HG03097 (cell line): Measurements from ENCODE around the gene POLR1E.
"Not testable (repeated sequence)": the region's sequence is repeated elsewhere in the genome, so short reads cannot be mapped to it uniquely, and the experiment has no call there.

Source experiments
- ATAC-seq: cut with Tn5 transposase; IDR thresholded peaks from one replicate; pipeline ENCODE4 v1.9.1; 2021; ENCODE audit not compliant: unreplicated experiment, low FRiP score

The POLR1E gene

DNA sequence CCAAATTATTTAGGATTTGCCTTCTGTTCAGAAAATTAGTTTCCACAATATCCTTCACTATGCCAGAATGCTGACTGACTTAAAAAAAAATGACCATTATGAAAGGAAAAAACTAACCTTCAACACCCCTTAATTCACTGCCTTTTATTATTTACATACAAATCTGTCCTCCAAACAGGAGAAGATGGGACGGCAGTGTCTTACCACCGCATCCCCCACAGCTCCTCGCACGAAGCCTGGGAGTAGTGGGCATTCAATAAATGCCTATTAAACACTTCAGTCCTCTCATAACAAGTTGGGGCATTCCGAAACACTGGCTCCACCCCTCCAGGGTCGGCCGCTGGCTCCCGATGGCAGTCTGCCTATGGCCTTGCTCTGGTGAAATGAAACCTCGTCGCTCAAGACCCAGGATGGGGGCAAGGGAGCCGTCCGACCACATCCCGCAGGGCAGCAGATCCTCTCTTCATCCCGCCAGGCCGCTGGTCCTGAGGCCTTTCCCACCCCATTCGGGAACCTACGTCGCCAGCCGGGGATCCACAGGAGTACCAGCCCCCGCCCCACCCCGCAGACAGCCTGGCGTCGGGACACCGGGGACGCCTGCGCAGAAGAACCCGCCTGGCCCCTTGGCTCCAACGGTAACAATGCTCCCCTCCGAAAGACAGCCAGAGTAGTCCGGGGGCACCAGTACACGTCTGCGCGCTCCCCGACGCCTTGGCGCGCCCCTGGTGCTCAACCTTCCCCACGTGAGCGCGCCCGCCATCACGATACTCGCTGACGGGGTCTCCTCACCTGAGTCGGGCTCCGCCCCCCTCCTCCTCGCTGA lies 21.1 kb upstream of the POLR1E start:
- peak; percentile 31 for ATAC-seq

DNA sequence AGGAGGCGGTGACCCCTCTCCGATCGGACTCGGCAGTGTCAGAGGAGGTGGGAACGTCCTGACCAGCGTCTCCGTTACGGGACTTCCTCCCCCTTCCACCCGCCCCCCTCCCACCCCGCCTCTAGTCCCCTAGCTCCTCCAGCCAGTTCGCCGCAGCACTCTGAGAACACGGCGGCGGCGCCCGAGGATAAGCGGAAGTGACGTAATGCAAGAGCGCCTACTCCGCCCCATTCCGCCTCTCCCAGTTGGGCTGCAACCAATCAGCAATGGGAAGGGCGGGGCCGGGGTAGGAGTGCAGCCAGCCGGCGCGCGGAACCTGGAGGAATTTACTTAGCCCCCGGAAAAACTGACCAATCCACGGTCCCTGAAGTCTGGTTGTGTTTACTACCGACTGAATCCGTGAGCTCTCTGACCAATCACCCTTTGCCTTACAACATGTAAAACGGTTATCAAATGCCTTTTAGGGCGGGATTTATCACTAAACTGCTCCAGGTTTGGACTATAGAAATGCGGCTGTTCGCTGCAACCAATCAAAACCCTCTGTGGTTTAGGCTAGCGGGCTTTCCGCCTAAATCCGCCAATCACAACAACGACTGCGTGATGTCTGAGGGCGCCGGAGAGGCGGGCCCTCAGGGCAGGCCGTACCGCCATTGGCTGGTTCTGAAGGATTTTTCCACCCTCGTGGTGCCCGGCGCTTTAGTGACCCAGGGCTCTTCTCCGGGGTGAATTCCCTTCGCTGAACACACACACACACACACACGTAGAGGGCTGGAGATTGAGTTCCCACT lies 20.3 kb upstream of the POLR1E start, which contains the start of gene ZBTB5:
TSS of gene ZBTB5 (minus strand) at position 202 of the 788 bp plus-strand sequence. CDS start 22,899 bp downstream, outside the sequence.
- ATAC-seq: peak; percentile 75

DNA sequence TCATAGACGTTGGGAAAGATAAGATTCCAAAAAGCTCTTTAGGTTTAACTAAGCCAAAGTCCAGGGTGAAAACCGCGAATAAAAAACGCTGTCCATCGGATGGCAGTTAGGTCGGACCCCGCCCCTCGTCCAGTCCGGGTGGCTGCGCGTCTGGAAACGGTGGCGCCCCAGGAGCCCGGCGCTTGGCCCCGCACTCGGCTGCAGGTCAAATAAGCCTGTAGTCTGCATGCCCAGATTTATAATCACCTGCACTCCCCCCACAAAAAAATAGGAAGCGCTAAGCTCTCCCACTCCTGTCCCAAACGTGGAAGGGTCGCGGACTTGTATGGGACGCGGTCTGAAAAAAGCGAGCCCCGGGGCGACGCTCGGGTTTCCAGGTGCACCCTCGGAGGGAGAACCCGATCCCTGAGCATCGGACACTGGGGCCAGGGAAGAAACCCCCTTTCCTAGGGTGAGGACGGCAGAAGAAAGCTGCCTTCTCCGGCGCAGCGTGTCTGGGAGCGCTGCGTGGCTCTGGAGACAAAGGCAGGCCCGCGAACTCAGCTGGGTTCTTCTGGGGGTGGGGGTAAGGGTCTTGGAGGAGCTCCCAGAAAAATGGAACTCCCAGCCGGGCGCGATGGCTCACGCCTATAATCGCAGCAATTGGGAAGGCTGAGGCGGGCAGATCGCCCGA lies 19.6 kb upstream of the POLR1E start:
- ATAC-seq: peak; percentile 5

DNA sequence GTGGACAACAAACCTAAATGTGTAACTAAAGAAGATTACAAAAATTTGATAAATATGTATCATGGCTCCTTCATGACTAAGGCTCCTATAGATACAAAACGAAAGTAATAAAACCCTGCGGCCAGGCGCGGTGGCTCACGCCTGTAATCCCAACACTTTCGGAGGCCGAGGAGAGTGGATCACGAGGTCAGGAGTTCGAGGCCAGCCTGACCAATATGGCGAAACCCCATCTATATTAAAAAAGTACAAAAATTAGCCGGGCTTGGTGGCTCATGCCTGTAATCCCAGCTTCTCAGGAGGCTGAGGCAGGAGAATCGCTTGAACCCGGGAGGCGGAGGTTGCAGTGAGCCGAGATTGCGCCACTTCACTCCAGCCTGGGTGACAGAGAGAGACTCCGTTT lies 18.2 kb upstream of the POLR1E start:
- ATAC-seq: not testable (repeated sequence)

DNA sequence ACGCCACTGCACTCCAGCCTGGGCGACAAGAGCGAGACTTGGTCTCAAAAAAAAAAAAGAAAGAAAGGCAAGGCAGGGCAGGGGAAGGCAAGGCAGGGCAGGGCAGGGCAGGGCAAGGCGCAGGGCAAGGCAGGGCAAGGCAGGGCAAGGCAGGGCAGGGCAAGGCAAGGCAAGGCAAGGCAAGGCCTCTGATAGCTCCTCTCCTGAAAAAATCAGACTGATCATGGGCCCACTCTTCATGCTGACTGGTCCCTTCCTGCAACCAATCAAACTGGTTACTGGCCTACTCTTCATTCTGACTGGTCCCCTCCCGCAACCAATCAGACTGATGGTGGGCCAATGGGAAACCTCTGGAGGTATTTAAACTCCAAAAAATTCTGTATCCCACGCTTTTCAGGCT lies 17.1 kb upstream of the POLR1E start:
- ATAC-seq: no peak

DNA sequence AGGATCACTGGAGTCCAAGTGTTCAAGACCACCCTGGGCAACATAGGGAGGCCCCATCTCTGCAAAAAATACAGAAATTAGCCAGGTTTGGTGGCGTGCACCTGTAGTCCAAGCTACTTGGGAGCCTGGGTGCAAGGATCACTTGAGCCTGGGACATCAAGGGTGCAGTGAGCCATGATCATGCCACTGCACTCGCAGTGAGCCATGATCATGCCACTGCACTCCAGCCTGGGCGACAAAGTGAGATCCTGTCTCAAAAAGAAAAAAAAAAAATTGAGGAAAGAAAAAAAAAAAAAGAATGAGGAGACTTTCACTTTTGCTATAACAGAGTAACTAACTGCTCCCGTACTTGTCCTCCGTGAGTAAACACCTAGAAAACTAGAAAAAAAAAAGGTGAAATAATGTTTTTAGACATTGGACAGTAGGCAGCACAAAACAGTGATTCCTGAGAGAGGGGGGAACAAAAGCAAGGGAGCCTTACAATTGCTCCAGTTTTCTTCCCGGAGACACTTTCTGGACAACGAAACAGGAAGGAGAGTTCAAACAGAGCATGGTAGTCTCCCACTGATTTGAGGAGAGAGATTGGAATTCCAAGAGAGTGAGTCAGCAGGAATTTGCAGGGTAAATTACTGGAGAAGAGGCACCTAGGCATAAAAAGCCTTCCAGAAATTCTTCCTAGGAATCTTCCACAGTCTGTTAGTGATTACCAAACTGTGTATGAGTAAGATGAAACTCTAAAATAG lies 13.6 kb upstream of the POLR1E start:
- ATAC-seq: no peak

DNA sequence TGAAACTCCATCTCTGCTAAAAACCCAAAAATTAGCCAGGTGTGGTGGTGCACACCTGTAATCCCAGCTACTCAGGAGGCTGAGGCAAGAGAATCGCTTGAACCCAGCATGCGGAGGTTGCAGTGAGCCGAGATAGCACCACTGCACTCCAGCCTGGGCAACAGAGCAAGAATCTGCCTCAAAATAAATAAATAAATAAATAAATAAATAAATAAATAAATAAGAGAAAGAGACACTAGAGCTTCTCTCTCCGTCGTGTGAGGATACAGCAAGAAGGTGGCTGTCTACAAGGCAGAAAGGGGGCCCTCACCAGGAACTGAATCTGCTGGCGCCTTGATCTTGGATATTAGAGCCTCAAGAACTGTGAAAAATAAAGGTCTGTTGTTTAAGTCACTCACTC lies 11.8 kb upstream of the POLR1E start:
- ATAC-seq: not testable (repeated sequence)

DNA sequence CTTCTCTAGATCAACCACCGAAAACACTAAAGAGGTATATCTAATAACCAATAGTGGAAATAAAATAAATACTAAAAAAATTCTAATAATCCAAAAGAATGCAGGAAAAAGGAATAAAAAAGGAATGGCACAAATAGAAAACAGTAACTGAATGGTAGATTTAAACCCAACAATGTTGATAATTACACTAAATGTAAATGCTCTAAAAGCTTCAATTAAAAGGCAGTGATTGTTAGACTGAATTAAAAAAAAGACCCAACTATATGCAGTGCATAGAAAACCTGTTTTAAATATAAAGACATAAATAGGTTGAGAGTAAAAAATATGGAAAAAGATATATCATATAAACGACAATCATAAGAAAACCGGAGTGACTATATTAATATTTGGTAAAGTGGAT lies 11.3 kb upstream of the POLR1E start:
- no peak for ATAC-seq

DNA sequence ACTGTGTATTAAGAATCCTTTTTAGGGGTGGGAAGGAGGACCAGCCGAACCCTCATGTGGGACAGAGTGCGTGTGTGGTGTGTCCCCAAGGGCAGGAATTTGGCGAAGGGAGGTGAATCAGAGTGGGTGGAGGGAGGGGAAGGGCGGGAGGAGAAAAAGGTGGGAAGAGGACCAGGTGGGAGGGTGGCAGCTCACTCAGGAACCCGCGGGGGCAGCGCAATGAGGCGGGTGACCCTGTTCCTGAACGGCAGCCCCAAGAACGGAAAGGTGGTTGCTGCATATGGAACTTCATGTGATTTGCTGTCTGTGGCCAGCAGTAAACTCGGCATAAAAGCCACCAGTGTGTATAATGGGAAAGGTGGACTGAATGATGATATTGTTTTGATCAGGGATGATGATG lies 8.8 kb upstream of the POLR1E start:
- ATAC-seq: no peak

DNA sequence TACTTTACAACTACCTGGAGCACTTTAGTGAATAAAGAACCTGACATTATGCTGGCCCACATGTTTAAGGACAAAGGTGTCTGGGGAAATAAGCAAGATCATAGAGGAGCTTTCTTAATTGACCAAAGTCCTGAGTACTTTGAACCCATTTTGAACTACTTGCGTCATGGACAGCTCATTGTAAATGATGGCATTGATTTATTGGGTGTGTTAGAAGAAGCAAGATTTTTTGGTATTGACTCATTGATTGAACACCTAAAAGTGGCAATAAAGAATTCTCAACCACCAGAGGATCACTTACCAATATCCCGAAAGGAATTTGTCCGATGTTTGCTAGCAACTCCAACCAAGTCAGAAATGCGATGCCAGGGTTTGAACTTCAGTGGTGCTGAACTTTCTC lies 8.3 kb upstream of the POLR1E start:
- not testable (repeated sequence) for ATAC-seq

DNA sequence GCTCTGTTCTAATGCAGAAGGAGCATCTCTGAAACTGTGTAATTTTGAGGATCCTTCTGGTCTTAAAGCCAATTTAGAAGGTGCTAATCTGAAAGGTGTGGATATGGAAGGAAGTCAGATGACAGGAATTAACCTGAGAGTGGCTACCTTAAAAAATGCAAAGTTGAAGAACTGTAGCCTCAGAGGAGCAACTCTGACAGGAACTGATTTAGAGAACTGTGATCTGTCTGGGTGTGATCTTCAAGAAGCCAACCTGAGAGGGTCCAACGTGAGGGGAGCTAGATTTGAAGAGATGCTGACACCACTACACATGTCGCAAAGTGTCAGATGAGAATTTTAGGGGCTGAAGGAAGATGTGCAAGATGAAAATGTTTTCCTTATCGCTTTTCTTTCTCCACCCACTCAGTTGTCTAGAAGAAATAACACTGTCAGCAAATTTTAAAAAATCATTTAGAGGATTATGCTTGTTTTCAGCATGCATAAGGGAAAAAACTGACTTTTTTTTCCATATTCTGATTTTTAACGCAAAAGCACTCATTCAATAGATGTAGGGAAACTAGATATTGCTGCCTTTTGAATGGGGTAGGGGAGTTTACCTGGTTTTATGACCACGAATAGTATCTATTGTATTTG lies 7.6 kb upstream of the POLR1E start:
- ATAC-seq: not testable (repeated sequence)

DNA sequence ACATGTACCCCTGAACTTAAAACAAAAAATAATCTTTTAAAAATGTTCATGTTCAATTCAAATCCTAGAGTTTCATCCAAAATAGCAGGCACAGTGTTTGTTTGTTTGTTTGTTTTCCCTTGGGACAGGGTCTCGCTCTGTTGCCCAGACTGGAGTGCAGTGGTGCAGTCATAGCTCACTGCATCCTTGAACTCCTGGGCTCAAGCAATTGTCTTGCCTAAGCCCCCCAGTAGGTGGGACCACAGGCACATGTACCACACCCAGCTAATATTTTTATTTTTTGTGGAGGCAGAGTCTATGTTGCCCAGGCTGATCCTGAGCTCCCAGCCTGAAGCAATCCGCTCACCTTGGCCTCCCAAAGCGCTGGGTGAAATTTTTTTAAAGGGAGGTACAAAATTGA lies 5.0 kb upstream of the POLR1E start:
- ATAC-seq: no peak

DNA sequence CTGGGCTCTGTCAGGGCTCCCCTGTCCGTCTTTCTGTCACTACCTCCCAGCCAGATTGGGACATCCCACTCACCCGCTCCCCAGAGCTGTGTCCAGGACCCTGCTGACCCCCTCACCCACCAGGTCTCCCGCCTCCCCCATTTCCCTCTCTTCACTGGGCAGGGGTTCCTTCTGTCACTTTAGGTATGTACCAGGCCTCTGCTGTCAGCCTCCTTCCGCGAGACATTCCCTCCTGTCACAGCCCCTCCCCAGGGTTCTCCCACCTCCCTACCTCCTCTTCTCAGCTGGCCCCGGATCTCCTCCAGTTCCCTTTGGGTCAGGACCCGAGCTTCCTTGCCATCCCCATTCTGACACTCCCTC lies 488 bp downstream of the POLR1E start:
- no peak for ATAC-seq

DNA sequence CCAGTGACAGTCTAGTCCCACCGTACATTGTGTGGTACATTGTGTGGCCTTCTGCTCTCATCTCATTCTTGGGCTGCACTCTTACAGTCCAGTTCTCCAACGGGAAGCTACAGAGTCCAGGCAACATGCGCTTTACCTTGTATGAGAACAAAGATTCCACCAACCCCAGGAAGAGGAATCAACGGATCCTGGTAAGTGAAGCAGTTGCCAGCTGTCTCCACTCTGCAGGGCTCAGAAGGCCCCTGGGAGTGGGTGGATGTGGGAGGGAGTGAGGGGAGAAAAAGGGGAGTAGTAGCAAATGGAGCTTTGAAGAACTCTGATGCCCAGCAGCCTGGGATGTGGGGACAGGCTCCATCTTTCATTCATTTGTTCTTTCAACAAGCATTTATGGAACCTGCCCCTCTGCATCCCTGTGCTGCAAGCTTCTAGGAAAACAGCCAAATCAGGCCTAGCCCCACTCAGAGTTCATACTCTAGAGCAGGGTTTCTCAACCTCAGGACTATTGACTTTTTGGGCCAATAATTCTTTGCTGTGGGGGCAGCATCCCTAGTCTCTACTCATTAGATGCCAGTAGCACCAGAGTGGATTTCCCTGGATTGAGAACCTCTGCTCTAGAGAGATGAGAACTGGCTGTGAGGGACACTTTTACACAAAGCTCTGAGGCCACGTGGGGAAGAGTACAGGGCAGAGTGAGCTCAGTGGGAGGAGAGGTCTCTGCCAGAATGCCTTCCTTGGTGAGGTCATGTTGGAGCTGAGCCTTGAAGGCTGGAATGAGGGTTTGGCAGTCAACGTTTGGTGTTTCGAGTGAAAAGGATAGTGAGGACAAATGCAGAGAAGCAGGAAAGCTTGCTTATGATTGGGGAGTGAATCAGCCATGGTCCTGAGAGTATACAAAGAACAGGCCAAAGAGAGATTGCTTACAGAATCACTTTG lies 1.1 kb downstream of the POLR1E start:
- ATAC-seq: no peak

DNA sequence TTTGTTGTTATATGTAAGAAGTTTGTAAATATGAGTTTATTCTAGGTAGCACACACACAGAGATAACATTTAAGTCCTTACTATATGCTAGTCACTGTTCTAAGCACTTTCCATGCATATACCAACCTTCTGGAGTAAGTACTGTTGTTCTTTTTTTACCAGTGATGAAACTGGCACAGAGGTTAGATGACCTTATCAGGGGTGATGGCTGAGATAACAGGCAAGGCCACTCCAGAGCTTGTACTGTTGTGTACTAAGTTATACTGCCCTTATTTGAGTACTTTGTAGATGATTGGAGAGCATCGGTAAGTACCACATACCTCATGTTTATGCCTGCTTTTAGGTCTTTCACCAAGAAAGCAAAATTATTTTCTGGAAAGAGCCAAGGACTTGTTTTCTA lies 6.2 kb downstream of the POLR1E start:
- ATAC-seq: no peak

DNA sequence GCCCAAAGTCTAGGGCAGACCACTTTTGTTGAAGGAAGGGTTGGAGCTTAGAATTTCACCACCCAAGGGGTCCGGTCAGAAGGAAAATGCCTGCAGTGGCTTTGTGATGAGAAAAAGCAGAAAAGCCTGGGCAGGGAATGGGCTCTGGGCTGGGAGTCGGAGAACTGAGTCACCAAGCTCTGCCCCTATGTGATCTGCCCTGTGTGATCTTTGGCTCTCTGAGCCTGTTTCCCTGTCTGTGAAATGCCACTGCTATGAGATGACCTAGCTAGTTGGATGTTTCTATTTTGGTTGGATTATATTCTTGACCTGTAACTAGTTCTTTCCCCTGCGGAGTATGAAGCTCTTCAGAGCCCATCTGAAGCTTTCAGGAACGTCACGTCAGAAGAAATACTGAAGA lies 9.8 kb downstream of the POLR1E start:
- no peak for ATAC-seq

DNA sequence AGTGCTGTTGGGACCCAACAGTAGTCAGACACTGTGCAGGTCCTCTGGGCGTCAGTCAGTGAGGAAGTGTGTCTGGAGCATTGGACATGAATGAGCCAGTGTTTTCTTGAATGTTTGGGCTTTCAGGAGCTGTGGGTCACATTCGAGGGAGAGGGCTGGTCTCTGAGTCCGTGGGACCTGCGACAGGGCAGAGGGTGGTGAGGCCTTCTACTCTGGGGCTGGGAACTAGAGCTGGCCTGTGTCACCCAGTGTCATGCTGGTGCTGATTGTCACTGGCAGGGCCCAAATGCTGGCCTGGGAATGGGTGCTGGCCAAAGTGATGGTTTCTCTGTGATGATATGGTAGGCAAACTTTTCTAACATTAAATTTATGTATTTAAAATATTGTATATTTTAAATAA lies 10.3 kb downstream of the POLR1E start:
- ATAC-seq: no peak

DNA sequence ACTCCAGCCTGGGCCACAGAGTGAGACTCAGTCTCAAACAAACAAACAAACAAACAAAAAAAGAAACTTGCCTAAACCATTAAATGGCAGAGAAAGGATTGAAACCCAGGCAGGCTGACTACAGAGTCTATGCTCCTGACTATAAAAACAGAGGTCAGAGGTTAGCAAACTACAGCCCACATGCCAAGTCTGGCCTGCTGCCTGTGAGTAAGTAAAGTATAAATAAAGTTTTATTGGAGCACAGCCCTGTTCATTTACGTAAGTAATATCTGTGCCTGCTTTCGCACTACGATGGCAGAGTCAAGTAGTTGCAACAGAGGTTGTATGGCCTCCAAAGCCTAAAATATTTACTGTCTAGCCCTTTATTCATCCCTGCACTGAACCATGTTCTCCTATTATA lies 11.6 kb downstream of the POLR1E start:
- ATAC-seq: no peak

DNA sequence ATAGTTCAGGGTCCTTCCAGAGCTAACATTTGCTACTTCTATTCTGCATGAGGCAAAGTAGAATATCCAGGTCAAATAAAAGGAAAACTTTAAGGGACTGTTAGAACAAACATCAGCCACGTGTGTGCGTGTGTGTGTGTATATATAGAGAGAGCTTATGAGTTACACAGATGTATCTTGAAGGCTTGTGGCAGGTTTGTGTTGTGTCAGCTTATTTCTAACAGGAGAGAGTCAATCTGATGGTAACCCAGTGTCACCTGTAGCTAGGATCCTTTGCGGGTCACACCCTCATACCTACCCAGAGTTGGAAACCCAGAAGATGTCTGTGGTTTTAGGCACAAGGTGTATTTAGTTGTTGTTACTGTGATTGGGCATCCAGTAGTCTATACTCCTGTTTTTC lies 12.7 kb downstream of the POLR1E start:
- ATAC-seq: no peak
